LNCAP (cell line): Measurements from ENCODE around the gene SNX25.

Source experiments
- TF ChIP-seq, protein P1 (sequence below): fragments of 450-650 bp; IDR thresholded peaks from 2 replicates; pipeline ENCODE4 v1.5.1; 2017; ENCODE audit warnings: mild to moderate bottlenecking

SNX25 gene

DNA sequence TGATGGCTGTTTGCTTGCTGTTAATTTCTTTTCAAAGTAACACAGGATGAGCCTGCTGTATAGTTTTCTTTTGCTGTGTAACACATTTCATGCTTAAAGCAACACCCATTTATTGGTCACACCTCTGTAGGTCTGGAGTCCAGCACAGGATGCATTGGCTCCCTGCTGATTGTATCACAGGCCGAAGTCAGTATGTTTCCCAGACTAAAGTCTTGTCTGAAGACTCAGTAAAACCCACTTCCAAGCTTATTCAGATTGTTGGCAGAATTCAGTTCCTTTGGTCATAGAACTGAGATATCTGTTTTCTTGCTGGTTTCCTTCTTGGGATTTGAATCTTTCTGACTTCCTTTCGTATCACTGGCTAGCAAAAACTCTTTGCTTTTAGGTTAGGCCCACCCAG lies 132.0 kb downstream of the SNX25 start:
- TF ChIP-seq, protein P1, sequence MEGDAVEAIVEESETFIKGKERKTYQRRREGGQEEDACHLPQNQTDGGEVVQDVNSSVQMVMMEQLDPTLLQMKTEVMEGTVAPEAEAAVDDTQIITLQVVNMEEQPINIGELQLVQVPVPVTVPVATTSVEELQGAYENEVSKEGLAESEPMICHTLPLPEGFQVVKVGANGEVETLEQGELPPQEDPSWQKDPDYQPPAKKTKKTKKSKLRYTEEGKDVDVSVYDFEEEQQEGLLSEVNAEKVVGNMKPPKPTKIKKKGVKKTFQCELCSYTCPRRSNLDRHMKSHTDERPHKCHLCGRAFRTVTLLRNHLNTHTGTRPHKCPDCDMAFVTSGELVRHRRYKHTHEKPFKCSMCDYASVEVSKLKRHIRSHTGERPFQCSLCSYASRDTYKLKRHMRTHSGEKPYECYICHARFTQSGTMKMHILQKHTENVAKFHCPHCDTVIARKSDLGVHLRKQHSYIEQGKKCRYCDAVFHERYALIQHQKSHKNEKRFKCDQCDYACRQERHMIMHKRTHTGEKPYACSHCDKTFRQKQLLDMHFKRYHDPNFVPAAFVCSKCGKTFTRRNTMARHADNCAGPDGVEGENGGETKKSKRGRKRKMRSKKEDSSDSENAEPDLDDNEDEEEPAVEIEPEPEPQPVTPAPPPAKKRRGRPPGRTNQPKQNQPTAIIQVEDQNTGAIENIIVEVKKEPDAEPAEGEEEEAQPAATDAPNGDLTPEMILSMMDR = no peak

DNA sequence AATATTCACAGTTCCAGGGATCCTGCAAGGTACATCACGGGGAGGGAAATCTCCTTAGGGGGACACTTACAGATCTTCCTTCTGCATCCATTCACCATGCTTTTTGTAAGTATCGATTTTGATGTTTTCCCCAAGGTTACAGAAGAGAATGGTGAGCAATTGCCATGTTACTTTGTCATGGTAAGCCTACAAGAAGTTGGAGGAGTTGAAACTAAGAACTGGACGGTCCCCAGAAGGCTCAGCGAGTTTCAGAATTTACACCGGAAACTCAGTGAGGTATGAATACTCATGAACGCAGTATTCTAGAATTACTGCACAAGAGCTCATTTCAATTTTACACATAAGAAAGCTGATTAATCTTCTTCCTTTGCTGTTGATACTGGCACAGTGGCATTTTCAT lies 132.4 kb downstream of the SNX25 start:
- TF ChIP-seq, protein P1 = no peak

DNA sequence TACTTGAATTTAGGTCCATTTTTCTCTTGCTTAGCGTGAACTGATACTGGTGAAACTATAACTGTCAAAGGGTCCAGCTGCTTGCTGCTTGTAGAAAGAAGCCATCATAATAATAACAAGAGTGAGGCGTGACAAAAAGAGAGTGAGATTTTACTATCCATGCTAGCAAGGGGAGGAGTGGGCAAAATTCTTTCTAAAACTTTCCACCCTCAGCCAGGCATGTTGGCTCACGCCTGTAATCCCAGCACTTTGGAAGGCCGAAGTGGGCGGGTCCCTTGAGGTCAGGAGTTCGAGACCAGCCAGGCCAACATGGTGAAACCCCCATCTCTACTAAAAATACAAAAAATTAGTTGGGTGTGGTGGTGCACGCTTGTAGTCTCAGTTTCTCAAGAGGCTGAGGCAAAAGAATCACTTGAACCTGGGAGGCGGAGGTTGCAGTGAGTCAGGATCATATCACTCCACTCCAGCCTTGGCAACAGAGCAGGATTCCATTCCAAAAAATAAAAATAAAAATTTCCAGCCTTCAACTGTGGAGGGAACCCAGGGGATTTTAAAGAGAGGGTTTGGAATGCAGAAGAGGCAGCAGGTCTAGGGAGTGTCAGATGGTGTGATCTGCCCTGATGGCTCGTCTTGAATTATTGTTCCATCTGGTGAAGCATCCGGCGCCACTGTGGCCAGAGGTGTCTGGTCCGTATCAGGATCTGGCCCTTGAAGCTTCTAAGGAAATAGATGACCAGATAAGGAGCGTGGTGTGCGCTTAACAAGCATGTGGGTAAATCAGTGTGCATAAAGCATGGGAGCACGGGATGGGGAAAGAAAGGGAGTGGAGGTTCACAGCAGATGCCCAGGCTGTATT lies 134.6 kb downstream of the SNX25 start:
- TF ChIP-seq, protein P1 = no peak

DNA sequence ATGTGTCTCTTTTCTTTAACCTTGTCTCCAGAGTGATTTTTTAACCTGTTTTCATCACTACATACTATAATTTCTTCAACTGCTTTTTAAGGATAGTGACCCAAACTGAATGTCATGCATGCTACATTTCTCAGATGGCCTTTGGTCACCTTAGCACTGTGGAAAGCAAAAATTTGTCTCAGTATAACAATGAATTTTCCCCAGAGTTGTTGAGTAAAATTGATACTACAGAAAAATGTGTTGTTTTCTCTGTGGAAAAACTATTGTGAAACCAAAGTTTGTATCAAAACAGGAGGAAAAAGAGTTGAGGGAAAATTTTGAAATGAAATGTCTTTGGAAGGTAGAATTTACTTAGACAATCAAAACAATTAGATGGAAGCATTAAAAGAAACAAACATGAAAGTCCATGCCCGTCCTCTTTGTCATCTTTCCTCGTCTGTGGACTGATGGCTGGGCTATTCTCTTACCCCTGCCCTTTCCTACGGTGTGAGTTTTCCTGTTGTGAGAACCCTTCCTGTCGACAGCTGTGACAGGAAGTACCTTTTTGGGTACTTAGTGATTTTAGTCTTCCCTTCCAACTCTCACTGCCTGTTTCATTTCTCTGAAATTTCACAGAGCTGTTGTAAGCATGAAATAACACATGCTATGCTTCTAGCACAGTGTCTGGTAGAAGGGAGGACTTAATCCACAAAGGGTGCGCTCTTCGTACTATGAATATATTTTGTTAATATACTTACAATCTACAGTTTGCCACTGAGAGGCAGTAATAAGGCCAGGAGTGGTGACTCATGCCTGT lies 135.5 kb downstream of the SNX25 start:
- TF ChIP-seq, protein P1 = no peak

DNA sequence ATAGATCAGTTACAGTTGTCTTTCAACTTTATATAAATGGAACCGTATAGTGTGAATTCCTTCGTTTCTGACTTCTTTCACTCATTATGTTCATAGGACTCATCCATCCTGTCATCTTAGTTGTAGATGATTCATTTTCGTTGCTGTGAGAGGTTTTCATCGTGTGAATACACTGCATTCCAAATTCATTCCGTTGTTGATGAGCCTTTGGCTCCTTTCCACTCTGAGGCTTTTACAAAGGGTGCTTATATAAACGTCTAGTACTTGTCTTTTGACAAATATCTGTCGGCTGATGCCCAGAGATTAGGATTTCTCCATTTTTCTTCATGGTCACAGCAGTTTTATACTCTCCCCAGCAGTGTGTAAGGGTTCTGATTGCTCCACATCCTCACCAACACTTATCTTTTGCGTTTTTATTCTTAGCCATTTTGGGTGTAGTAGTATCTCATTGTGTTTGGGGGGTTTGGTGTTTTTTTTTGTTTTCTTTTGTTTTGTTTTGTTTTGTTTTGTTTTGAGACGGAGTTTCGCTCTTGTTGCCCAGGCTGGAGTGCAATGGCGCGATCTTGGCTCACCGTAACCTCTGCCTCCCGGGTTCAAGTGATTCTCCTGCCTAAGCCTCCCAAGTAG lies 137.7 kb downstream of the SNX25 start:
- TF ChIP-seq, protein P1 = no peak

DNA sequence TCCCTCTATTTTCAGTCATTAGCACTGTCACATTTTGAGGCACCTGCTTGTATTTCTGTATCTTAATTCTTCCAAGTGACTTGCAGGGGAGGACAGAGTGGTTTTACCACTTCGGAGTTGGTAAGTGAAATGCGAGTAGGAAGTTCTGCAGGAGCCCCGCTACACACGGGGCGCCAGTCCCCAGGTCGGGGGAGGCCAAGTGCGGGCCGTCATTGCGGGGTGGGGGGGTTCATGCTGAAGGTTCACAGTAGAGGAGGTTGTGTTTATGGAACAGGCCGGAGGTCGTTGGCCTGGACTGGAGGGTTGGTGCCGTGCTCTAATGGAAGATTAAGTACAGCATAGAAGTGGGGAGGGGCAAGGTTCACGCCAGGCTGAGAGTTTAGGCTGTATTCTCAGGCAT lies 142.3 kb downstream of the SNX25 start:
- TF ChIP-seq, protein P1 = no peak

DNA sequence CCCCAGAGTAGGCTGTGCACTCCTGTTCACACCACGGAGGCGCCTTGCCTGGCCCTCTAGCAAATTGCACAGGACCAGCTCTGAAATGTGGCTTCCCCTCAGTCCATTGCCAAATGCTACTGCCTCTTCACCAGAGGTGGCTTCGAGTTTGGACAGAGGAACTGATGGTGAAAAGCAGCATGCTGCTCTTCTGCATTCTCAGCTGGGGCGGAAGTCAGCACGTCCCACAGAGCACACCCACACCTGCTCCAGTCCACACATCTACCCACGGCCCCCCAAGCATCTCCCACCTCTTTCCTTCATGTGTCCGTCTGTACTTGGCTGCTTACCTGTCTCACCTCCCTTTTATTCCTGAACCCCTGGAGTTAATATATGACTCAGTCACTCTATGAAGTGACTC lies 142.8 kb downstream of the SNX25 start:
- TF ChIP-seq, protein P1 = no peak
